Right kidney (tissue), 9 donors: ENCODE measurements around the gene NCF2.
"Not testable (repeated sequence)": the region's sequence is repeated elsewhere in the genome, so short reads cannot be mapped to it uniquely, and the experiment has no call there.

Experiments used
- DNase-seq: peaks from one replicate; pipeline ENCODE4 v3.0.0-alpha.2; 2016
- long read RNA-seq, 8 donors: transcript quantifications; one replicate each; lab custom pipeline, GENCODE V29; 2026

The NCF2 gene
- long read RNA-seq, donor 1 = 0 reads
- long read RNA-seq, donor 2 = 0 reads
- long read RNA-seq, donor 3 = 0 reads
- long read RNA-seq, donor 4 = 0 reads
- long read RNA-seq, donor 5 = 0 reads
- long read RNA-seq, donor 6 = 0 reads
- long read RNA-seq, donor 7 = 0 reads
- long read RNA-seq, donor 8 = 0 reads

- DNase-seq = no peak
These were observed at the start of gene NCF2 for GRCh38 chr1:183590244-183591191. TSS of gene NCF2 (minus strand) at chr1:183590459. CDS start at chr1:183590329, 130 bp downstream.

GRCh38 chr1:183638649-183639387 lies 48.6 kb upstream of the NCF2 start:
- no peak for DNase-seq

GRCh38 chr1:183636783-183637182 lies 46.5 kb upstream of the NCF2 start:
- DNase-seq = no peak

GRCh38 chr1:183636334-183636682 lies 46.0 kb upstream of the NCF2 start:
- no peak for DNase-seq

- peak; percentile 94 for DNase-seq
These were observed 45.5 kb upstream of the NCF2 start, which contains the start of gene ARPC5 for GRCh38 chr1:183635606-183636333. TSS of gene ARPC5 (minus strand) at chr1:183635783. CDS start at chr1:183635659, 124 bp downstream.

GRCh38 chr1:183635099-183635605 lies 44.9 kb upstream of the NCF2 start:
- DNase-seq = no peak

GRCh38 chr1:183634429-183635065 lies 44.3 kb upstream of the NCF2 start:
- DNase-seq = no peak

- peak; percentile 16 for DNase-seq
These were observed 43.6 kb upstream of the NCF2 start for GRCh38 chr1:183633676-183634343.

GRCh38 chr1:183632964-183633363 lies 42.7 kb upstream of the NCF2 start:
- no peak for DNase-seq

- DNase-seq = no peak
These were observed 41.9 kb upstream of the NCF2 start for GRCh38 chr1:183632114-183632513.

- no peak for DNase-seq
These were observed 40.5 kb upstream of the NCF2 start for GRCh38 chr1:183630748-183631147.

- DNase-seq = no peak
These were observed 38.3 kb upstream of the NCF2 start for GRCh38 chr1:183628537-183628936.

GRCh38 chr1:183626236-183626635 lies 36.0 kb upstream of the NCF2 start:
- DNase-seq = not testable (repeated sequence)

GRCh38 chr1:183622884-183623785 lies 32.9 kb upstream of the NCF2 start:
- no peak for DNase-seq

- DNase-seq = no peak
These were observed 31.8 kb upstream of the NCF2 start for GRCh38 chr1:183622013-183622412.

GRCh38 chr1:183620311-183620710 lies 30.1 kb upstream of the NCF2 start:
- no peak for DNase-seq

GRCh38 chr1:183619781-183620180 lies 29.5 kb upstream of the NCF2 start:
- no peak for DNase-seq

- DNase-seq = not testable (repeated sequence)
These were observed 27.9 kb upstream of the NCF2 start for GRCh38 chr1:183618202-183618601.

GRCh38 chr1:183612975-183613374 lies 22.7 kb upstream of the NCF2 start:
- not testable (repeated sequence) for DNase-seq

- no peak for DNase-seq
These were observed 22.1 kb upstream of the NCF2 start for GRCh38 chr1:183612407-183612806.
